GM21717 (cell line): Measurements from ENCODE around the gene CDK5R1.

Experiments used
- ATAC-seq: cut with Tn5 transposase; IDR thresholded peaks from one replicate; pipeline ENCODE4 v1.9.1; 2021; ENCODE audit warnings: mild to moderate bottlenecking, moderate library complexity; ENCODE audit not compliant: unreplicated experiment

Gene CDK5R1

DNA sequence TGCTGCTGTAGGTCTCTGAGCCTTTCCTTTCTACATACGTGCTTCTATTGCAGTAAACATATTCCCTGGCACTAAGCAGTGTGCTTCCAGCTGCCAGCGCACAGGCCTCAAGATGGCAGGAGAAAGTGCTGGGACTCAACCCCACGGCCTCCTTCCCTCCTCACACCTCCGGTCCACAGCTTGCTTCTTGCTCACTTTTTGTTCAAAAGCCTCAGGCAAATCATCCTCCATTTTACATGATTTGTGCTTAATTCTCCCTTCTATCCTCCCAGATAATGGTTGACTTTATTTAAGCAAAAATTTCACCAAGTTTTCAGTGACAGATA, 5.4 kb downstream of the CDK5R1 start:
- no peak for ATAC-seq

DNA sequence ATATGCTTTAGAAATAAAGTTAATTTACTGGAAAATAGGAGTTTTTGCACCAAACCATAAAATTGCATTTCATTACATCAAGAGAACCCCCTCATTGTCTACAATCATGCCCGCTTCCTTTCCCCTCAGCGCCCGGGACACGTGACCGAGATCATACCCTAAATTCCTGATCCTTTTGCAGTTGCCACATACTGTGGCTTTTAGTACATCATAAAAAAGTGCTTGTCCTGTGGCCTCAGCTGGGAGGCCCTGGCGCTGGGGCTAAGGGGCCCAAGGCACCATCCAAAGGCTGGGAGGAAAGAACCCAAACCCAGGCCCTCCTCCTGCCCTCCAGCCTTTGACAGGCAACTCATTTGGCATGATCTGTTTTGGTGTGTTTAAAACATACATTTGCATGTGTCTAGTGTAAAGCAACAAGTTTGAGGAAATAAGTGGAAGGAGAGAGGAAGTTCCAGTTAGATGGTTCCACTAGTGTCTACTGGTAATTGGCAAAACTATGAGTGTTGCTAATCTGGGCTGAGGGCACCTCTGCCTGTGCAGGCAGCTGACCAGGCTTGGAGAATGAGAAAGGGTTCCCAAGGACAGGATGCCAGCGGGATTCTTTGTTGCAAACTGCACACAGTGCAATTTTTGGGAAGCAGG, 6.0 kb downstream of the CDK5R1 start:
- ATAC-seq, result no peak

DNA sequence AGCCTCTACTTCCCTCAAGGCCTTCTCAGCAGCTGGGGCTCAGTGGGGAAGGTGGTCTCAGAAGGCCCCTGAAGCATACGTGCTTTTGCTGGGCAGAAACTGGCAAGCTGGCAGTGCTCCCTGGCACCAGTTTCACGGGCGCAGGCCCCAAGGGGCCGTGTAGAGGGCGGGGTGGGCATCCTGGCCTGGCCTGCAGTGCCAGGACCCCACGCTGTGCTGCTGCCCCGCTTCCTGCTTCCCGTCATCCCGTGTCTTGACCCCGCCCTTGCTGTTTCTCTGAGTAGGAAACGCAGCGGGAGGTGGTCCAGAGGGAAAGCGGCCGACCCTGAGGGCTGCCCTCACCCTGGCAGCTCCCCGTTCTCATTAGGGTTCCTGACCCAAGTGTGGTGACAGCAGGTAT, 6.8 kb downstream of the CDK5R1 start:
- ATAC-seq, result no peak

DNA sequence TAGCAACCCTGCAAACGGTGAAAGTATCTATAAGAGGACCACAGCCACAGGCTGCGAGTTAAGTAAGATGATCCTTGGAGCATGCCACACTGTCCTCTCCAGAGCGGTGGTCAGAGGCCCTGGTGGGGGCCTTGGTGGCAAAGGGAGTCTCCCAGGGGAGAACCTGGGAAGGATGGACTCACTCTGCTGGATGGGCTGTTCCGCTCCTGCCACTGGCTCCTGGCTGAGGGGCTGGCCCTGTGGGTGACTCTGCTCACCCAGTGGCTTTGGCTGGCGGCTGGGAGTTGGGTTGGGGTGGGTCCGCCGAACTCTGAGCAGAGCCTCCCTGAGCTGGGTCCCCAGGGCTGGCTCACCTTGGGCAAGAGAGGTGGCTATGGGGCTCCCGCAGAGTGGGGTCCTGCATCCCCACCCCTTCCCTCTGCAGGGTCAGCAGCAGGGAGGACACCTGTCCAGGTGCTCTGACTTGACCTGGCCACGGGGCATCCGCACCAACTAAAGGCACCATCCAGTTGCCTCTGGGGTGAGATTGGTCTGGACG, 7.3 kb downstream of the CDK5R1 start:
- no peak for ATAC-seq

DNA sequence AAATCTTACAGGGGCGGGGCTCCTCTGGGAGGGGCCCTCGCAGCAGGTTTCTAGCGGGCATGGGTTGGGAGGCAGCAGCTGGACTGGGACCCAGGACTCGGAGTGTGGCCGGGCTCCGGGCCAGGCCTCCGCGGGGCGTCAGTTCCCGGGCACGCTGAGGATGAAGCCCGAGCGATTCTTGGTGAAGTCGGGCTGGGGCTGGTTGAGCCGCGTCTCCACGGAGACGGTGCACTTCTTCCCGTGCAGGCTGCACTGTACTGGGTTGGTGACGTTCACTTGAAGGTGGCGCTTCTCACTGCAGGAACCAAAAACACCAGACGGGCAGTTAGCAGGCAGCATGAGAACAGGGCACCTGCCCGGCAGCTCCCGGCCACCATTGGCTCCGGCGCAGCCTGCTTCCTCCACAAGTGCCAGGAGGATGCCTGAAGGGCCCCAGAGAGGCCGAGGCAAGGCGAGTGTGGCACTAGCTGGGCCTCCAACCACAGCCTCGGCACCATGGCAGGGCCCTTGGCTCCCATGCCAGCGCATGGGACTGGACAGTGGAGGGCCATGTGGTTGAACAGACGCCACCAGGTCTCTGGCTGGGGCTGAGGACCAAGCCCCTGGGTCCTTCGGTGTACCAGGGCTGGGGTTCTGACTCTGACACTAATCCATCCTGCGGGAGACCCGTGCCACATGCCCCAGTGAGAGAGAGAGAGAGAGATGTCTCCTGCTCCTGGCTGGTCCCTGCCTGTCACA, 8.0 kb downstream of the CDK5R1 start:
- ATAC-seq, result no peak

DNA sequence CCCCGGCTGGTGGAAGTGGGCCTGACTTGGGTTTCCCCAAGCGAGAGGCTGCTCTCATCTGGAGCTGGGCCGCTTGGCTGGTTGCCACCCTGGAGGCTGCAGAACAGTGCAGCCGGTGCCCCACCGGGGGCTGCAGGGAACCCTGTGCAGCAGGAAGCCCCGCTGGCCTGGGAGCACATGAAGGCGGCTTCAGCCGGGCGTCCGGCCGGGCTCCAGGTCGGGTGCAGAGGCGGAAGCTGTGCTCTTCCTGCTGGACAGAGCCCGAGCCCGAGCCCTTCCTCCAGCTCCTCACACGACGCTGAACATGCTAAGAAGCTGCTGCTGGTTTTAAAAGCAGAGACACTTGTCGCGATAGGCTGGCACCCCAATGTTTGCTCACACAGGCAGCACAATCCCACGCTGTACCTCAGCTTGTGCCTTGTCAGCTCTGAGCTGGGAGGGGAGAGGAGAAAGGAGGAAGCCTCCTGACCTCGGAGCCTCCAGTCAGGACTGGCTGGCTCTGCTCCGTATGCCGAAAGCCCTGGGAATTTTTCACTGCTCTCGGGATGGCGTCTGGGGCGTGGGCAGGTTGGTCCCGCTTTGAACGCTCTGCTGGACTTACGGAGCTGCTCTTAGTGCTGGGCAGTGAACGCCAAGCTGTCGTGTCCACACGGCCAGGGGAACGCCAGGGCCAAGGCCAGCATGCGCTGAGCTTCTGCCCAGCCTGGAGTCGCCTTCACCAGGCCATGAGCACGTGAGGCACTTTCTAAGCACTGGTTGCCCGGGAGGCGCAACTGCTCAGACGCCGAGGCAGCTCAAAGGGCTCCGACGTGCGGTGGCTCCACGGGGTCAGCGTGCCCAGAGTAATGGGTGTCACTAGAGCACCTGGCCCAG, 8.8 kb downstream of the CDK5R1 start:
- no peak for ATAC-seq

DNA sequence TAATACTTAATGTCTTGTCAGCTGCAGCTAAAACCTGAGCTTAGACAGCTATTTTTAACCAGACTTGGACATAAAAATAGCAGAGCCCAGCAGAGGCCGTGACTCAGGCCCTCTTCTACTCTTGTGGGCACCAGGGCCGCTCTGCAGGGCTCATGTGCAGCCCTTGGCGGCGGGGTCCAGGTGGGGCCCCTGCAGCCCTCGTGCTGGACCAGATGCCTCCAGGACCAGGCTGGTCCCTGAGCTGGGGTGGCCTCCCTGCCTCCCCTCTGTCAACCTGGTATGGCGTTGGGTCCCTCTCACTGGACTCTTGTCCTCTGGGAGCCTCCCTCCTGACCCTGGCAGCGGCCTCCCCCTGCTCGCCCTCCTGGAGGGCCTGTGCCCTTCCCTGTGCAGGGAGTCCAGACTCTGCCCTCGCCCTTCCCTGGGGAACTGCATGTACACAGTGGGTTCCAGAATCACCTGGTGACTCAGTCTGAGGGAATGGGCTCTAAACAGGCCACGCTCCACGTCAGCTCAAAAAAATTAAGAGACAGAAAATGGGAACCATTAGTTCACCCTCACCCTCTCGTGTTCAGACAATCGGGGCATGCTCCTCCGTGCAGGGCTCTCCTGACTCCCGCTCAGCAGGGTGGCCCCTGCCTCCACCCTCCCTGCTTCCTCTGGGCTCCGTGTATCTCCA, 9.7 kb downstream of the CDK5R1 start:
- ATAC-seq, result no peak

DNA sequence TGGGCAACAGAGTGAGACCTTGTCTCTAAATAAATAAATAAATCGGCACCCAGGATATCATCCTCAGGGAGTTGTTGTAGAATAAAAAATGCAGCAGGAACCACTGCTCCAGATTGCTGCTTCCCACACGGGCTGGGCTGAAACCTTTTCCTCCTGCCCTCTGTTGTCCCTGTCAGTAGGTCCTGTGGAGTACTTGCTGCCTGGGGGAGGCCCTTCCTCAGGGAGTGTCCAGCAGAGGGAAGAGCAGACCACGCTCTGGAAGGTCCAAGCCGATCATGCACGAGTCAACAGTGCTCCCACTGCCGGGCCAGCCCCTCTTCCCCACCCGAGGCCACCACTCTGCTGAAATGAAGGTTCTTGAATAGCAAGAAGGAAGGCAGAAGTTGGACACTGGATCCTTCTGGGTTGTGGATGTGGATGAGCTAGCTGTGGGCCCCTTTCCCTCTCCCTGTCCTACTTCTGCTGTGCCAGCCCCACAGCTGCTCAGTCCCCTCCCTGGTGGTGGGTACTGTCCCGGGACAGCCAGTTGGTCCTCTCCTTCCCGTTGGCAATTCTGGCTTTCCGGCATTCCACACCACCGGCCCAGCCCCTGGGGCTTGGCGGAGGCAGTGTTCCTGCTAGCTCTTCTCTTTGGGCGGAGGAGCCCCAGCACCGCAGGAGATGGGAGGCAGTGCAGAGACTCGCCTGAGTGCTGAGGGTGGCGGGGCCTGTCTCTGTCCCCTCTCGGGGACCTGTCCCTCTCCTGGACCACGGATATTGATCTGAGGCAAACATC, 10.8 kb downstream of the CDK5R1 start:
- ATAC-seq, result no peak

DNA sequence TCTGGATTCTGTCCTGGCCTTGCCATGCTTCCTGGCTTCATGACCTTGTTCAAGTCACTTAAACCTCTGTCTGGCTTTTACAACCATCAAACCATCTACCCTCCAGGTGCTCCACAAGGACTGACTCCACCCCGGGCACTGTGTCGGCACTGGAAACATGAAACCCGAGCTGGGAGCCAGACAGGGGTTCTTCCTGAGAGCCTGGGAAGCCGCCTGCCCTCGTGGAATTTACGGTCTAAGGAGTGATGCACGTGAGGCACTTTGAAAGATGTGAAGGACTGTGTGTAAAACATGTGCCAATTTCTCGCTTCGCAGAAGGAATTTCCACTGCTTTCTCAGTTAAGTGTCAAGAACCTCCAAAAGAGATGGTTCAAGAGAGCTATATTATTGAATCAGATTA, 11.6 kb downstream of the CDK5R1 start:
- ATAC-seq, result no peak

DNA sequence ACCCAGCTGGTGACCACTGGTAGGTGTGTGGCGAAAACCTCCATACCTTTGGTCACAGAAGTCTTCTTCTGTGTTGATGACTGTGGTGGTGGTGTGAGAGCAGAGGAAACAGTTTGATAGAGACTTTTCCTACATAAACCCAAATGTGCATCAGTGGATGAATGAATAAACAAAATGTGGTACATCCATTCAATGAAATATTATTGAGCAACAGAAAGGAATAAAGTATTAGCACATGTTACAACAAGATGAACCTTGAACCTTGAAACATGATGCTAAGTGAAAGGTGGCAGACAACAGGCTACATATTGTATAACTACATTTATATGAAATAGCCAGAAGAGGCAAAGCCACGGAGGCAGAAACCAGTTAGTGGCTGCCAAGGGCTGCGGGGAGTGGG, 15.2 kb downstream of the CDK5R1 start:
- ATAC-seq, result no peak

DNA sequence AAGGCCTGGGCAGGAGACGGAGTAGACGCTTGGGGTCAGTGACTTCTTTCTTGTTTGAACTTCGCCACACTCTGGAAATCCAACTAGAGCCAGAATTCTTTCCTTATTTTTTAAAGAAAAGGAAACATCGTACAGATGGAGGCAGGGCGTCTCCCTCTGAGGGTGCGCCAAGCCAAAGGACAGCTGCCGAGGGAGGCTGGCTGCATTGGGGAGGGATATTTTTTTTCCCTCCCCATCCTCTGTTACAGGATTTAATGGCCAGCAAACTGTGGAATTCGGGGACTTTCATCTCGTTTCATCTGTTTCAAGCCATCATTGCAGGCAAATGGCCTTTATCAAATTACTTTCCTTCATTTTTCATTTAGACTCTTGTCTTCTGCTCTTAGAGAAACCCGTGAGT, 15.9 kb downstream of the CDK5R1 start:
- ATAC-seq, result no peak

DNA sequence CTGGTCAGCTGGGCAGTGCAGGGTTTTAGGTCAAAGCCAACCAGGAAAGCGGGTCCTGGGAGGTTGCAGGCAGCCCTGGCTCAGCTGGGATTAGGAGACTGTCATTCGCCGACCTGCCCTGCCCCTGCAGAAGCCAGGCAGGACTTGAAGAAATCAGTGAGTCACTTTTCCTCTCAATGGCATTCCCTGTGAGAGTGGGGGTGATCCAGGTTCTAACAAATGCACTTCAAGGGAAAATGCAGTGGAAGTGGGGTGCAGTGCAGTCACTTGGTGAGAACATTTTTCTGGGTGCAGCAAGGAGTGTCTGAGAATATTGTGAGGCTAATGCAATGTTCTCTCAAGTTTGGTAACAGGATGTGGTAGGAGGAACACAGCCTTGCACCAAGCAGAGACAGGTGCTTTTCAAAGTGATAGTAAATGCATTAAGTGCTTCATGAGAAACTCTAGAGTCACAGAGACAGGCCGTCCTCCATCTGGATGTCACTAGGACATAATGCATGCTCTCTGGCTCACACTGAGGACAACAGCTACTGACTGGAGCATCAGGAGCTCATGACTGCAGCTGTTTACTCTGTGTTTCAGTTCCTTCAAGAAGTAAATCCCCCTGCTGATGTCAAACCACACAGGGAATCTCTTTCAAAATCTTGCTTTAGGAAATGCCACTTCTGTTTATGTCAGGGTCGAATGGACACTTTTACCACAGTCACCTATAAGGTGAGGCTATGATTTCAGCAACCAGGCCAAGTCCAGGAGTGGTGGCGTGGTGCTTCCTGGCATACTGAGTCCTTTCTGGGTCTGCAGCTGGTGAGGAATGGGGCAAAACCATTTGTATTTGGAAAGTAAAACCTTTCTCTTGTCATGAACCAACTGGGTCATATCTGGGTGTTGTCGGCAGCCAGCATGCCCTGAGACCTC, 16.7 kb downstream of the CDK5R1 start:
- ATAC-seq, result peak; percentile 77

DNA sequence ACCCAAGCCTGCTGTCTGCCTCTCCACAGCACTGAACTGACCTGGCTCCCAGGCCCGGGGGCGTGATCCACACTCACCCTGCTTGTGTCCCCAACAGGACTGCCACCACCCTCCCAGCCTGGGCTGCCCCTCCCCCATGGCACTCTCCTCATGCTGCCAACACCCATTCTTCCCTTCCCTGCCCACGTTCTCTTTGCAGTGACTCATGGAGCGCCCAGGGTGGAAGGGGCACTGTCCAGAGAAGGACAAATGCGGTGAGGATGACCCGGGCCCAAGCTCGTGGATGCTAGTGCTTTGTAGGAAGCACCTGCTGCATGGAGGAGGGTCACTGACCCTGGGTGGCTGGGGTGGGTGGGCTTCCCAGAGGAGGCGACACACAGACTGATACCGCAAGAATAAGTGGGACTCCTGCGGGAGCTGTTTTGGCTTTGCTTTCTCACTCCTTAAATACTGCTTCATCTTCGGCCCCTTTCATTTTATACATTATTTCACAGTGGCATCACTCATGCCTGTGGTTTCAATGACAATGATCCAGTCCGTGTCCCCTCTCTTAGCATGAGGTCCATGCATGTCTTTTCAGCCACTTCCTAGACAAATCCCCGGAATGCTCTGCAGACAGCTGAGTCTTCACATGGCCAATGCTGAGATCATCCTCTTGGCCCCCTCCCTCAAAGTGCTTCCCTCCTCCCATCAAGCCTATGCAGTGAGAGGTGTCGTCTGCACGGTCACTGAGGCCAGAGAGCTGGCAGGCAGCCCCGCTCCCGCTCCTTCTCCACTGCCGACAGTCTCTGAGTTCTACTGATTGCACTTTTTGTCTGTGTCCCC, 17.6 kb downstream of the CDK5R1 start:
- ATAC-seq, result no peak

DNA sequence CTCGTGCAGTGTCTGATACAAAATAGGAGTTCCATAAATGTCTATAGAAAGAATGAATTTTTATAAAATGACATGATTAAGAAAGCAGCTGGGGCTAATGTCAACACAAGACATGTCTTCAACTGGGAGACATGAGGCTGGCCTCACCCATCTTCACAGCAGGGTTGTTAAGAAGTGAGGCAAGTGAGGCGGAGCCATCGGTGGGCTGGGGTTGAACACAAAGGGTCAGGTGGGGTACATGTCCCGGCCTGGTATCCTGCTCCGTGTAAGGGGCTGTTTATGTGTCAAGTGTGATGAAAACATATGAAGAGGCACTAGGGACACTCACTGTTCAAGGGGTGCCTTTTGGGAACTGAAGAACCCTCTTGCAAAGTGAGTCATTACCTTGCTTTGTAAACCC, 22.1 kb downstream of the CDK5R1 start:
- ATAC-seq, result no peak

DNA sequence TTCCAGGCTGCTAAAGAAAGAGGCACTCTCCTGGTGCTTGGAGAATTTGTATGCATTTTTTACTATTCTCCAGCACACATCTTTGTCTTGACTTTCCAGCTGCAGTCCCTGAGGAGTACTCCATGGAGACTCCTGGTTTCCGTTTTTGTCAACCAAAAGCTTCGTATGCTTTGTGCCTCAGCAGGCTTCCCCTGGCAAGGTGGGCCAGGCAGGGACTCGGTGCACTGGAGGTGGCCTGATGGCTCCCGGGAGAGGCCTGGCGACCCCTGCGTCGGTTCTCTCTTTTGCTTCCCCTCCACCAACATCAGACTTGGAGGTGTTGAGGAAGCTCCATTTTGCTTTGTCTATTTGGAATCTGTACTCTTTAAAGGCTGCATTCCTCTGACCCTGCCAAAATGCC, 23.7 kb downstream of the CDK5R1 start:
- no peak for ATAC-seq

DNA sequence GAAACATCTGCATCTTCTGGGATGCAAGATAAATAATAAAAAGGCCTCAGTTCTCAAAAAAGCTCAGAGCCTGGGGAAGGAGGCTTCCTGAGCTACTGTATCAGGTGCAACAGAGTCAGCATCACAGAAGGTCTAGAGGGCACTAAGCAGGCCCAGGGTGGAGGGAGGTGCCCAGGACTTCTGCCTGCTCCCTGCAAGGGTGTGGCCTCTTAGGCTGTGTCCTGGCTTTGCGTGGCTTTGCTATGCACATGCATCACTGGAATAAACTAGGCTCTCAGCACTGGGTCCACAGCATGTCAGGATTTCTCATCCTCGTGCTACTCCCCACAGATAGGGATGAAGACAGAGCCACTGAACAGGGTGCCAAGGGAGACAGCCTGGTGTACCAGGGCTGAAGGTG, 25.5 kb downstream of the CDK5R1 start:
- no peak for ATAC-seq

DNA sequence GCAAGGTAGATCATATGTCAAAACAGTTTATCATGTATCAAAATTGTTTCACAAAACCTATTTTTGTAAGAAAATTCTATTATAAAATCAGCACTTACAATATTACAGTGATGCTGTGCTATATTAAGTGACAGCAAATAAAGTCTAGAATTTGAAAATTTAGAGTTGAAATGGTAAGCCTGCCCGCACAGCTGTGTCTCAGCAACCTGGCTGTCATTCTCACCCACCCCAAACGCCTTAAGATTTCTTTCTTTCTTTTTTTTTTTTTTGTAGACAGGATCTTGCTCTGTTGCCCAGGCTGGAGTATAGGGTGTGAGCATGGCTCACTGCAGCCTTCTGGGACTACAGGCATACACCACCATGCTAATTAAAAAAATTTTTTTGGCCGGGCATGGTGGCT, 26.8 kb downstream of the CDK5R1 start:
- no peak for ATAC-seq

DNA sequence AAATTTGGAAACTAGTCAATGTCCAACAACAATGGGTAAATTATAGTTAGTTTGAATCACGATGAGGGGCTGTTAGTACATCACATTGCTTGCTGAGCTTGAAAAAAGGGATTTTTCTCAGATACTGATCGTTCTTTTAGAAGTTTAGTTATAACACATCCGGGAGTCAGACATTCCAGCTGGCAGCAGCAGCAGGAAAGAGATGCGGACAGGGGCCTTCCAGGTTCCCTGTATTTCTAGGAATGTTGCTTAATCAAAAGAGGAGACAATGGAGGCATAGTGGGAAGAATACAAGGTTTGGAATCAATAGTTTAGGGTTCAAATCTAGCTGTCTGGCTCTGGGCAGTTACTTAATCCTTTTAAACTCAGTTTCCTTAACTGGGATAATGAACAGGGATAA, 27.8 kb downstream of the CDK5R1 start:
- no peak for ATAC-seq
